Left ventricle myocardium inferior (tissue), 1 donor: ENCODE results near the gene MAGI2. TPM values are rescaled to one million over a fixed set of nuclear protein-coding genes. Genes with fewer than 3 reads are reported as not detected.
A peak's percentile ranks its signal among the peaks of the same experiment; 100 is the strongest.

ENCODE experiments used
- DNase-seq: peaks from one replicate; pipeline ENCODE4 v3.0.0-alpha.2; 2020
- H3K27ac ChIP-seq: fragments of 200-600 bp; replicated peaks from 2 replicates; pipeline ENCODE4 v1.8.0; 2021
- H3K27me3 ChIP-seq: fragments of 200-600 bp; 2 replicates; pipeline ENCODE4 v1.8.0; 2021; ENCODE audit warnings: low read depth
- H3K36me3 ChIP-seq: fragments of 200-600 bp; 2 replicates; pipeline ENCODE4 v1.8.0; 2021
- H3K4me1 ChIP-seq: fragments of 200-600 bp; 2 replicates; pipeline ENCODE4 v1.8.0; 2021
- H3K4me3 ChIP-seq: fragments of 200-600 bp; 2 replicates; pipeline ENCODE4 v1.8.0; 2021; ENCODE audit warnings: mild to moderate bottlenecking, moderate library complexity
- H3K9me3 ChIP-seq: fragments of 200-600 bp; replicated peaks from 2 replicates; pipeline ENCODE4 v1.8.0; 2021
- intact Hi-C: fragments of 100-400 bp; cut with micrococcal nuclease; formaldehyde crosslinking; loops from one replicate; pipeline ENCODE4 v1.11.0; 2022
- total RNA-seq: library from RNA; stranded (reverse); fragmentation: NEBNext Ultra II Directional; extraction: Animal tissue kit (Norgen Biotek cat#: 25700); gene quantifications from one replicate; pipeline ENCODE4 v1.2.1, GENCODE V29; 2021
- TF ChIP-seq, protein P1 (sequence below): fragments of 200-600 bp; IDR thresholded peaks from 2 replicates; pipeline ENCODE4 v1.8.0; 2021; ENCODE audit warnings: antibody characterized with exemption, mild to moderate bottlenecking, borderline replicate concordance
- donor health status: DM: no; HTN: yes; CAD: no; lungs with severe emphysema.

MAGI2 gene
- total RNA-seq, 1 donor from 2014 or later, result 4.5 TPM

DNA sequence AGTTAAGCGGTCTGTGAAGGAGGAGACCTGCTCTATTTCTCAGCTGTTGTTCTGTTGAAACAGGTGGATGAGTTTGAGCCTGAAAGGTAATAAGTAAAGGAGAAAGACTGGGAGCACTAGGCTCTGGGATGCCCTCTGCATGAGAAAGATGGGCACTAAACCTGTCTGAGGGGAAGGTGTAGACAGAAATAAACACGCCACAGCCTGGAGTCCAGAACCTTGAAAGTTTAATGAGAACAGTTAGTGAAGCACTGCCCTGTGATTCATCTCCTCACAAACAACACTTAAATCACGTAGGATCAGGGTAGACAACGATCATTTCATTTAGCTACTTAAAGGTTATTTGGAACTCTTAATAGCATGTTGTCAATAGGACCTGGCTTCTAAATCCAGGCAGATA is 1461.8 kb downstream of the MAGI2 start:
- Histone ChIP-seq H3K9me3 (peaks cover 3% of the 10 kb centered on the region), H3K4me1 (no peaks in the 10 kb centered on the region), H3K27me3 (no peaks in the 10 kb centered on the region), H3K4me3 (no peak overlapping the region), H3K27ac (no peak overlapping the region), H3K36me3 (no peaks in the 10 kb centered on the region)
- TF ChIP-seq, protein P1, sequence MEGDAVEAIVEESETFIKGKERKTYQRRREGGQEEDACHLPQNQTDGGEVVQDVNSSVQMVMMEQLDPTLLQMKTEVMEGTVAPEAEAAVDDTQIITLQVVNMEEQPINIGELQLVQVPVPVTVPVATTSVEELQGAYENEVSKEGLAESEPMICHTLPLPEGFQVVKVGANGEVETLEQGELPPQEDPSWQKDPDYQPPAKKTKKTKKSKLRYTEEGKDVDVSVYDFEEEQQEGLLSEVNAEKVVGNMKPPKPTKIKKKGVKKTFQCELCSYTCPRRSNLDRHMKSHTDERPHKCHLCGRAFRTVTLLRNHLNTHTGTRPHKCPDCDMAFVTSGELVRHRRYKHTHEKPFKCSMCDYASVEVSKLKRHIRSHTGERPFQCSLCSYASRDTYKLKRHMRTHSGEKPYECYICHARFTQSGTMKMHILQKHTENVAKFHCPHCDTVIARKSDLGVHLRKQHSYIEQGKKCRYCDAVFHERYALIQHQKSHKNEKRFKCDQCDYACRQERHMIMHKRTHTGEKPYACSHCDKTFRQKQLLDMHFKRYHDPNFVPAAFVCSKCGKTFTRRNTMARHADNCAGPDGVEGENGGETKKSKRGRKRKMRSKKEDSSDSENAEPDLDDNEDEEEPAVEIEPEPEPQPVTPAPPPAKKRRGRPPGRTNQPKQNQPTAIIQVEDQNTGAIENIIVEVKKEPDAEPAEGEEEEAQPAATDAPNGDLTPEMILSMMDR, result no peak
- intact Hi-C loops, result no loop called here
- DNase-seq, result no peak

DNA sequence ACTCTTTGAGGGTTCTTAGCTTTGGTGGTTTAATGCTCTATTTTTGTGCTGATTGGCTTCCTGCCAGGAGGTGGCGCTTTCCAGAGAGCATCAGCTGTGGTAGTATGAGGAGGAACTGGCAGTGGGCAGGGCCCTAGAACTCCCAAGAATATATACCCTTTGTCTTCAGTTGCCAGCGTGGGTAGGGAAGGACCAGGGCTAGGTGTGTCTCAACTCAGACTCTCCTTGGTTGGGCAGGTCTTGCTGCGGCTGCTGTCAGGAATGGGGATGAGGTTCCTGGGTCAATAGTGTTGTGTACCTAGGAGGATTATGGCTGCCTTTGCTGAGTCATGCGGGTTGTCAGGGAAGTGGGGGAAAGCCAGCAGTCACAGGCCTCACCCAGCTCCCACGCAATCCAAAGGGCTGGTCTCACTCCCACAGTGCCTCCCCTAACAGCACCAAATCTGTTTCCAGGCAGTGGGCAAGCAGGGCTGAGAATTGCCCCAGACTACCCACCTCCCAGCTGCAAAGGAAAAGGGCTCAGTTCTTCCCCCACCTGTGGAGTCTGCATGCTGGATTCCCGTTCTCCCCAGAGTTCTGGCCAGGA is 1463.4 kb downstream of the MAGI2 start:
- Histone ChIP-seq H3K27ac (no peak overlapping the region), H3K9me3 (peaks cover 3% of the 10 kb centered on the region), H3K4me3 (no peak overlapping the region), H3K4me1 (no peaks in the 10 kb centered on the region), H3K36me3 (no peaks in the 10 kb centered on the region), H3K27me3 (no peaks in the 10 kb centered on the region)
- TF ChIP-seq, protein P1, result no peak
- no peak for DNase-seq
- intact Hi-C loops, result no loop called here

DNA sequence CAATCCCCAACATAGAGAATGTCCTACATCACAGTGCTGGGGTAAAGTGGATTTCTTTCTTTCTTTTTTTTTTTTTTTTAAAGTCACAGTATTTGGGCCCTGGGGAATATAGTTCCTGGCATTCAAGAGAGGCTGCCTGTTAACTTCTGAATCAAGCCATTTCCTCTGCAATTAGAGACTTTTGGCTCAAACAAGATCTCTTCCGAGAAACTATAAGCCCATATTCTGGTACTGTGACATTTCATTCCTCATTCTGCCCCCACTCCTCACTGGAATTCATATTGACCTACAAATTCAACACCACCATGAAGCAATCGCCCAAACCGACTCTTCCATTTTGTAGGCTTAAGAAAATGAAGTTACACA is 1467.5 kb downstream of the MAGI2 start:
- Histone ChIP-seq H3K36me3 (no peaks in the 10 kb centered on the region), H3K27ac (peak overlapping the region; percentile 2), H3K4me1 (no peaks in the 10 kb centered on the region), H3K4me3 (no peak overlapping the region), H3K9me3 (peaks cover 3% of the 10 kb centered on the region), H3K27me3 (no peaks in the 10 kb centered on the region)
- DNase-seq, result no peak
- TF ChIP-seq, protein P1, result no peak
- intact Hi-C loops, result no loop called here

DNA sequence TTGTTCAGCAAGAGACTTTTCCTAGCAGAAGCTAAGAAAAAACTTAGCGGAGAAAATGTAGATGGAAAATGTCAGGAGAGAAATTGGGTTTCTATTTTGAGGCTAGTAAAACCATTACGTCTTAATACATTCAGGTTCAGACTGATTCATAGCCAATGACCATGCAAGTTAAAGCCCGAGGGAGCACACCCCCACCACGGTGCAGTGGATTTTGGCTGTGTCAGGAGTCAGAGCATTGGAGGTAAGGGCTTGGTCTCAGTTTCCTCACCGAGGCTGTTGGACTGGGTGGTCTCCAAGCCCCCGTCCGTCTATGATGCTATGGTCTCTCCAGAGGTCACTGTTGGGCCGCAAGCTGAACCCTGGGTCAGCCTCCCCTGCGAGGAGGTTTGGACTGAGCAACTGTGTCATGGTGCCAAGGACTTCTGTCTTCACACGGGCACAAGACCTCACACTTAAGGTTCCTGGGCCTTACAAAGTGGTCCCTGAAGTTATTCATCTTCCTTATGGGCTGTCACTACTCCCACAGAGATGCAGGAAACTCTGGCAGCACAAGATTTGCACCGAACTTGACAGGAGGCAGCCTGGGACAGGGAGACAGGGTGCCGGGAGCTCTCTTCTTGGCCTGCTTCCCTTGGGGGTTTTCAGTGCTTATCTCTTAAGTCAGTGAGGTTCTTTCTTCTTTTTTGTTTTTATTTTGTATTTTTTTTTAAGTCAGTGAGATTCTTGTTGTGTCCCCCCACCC is 1468.1 kb downstream of the MAGI2 start:
- TF ChIP-seq, protein P1, result no peak
- no peaks in the 10 kb centered on the region for H3K27me3 ChIP-seq
- intact Hi-C loops, result no loop called here
- H3K9me3 ChIP-seq, result peaks cover 3% of the 10 kb centered on the region
- no peak for DNase-seq
- no peak overlapping the region for H3K4me3 ChIP-seq
- H3K27ac ChIP-seq, result peak overlapping the region; percentile 2
- no peaks in the 10 kb centered on the region for H3K36me3 ChIP-seq
- H3K4me1 ChIP-seq, result peaks cover under 1% of the 10 kb centered on the region

DNA sequence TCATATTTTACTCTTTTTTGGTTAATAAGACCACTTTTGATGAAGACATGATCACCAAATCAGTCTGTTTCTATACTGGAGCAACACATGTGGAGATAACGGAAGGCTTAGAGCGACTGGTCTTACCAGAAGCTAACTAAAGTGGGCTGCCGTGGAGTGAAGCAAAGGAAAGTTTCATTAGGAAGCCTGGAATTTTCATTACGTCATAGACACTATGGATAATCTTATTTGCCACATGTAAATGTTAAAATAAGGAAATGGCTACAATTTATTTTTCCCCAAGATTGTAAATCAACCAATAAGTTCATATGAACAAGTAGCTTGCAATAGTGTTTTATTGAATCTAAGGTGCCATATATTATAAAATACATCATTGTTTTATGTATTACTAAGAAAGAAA is 1469.5 kb downstream of the MAGI2 start:
- Histone ChIP-seq H3K9me3 (peaks cover 3% of the 10 kb centered on the region), H3K4me1 (peaks cover 4% of the 10 kb centered on the region), H3K27me3 (no peaks in the 10 kb centered on the region), H3K4me3 (no peak overlapping the region), H3K36me3 (no peaks in the 10 kb centered on the region), H3K27ac (no peak overlapping the region)
- intact Hi-C loops, result no loop called here
- no peak for DNase-seq
- TF ChIP-seq, protein P1, result no peak
